Measurements from ENCODE around the gene MDFI. TPM values are rescaled to one million over a fixed set of nuclear protein-coding genes. Genes with fewer than 3 reads are reported as not detected.

The MDFI gene
- polyA plus RNA-seq, 1 of the 3 experiments (the other 2 are of a cell fraction), result 7.0 TPM

DNA sequence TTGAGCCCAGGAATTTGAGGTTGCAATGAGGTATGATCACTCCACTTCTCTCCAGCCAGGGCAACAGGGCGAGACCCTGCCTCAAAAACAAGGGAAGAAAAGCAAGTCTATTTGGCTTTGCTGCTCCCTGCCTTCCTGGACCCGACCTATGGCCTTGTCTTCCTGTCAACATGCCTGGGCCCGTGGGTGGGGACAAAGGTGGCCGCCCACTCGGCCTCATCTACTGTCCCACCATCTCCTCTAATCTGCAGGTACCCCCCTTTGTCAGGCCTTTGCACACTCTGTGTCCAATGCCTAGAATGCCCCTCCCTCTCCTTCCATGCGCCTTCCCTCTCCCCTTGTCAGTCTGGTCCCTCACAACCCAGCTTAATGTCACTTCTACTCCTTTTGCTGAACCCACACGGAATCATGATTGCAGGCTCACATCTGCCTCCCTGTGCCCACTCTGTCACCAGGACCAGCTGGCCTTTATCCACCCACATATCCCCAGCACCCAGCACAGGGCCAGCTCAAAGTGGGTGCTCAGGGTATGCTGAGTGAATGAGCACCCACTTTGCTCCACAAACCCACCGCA, 40.3 kb downstream of the MDFI start:
- no peaks in the 10 kb centered on the region for H3K9me3 ChIP-seq
- H3K4me3 ChIP-seq (ENCODE audit: low read depth in 2 of 2, low read length in 1 of 2), result no peak overlapping the region
- H3K79me2 ChIP-seq (ENCODE audit: insufficient read depth), result no peaks in the 10 kb centered on the region
- TF ChIP-seq FOXJ3 (CRISPR knock-in tag; IDR thresholded peaks at IDR 0.05), result no peak
- 0 out of 2 replicates have a peak, but pooled peaks have one; percentile 8 for TF ChIP-seq RAD21 (IDR thresholded peaks at IDR 0.05; ENCODE audit: low read length)
- H3K4me1 ChIP-seq (ENCODE audit: control insufficient read depth in 1 of 2, insufficient read depth in 2 of 2, low read depth in 1 of 2, low read length in 1 of 2), result peaks cover 13 to 20% of the 10 kb centered on the region in 2 experiments; a peak in 3 of 4 replicates
- H3F3A ChIP-seq (replicated peaks; ENCODE audit: insufficient read depth), result peaks cover 3% of the 10 kb centered on the region
- POLR2A ChIA-PET, result no interaction called here
- H3K4me2 ChIP-seq, result no peak overlapping the region
- CTCF ChIA-PET, result interaction anchor here (0.9 to 19.4 kb wide), 4 partner anchors 78 to 309 kb away, joined by 3 to 504 read pairs (median 144); no protein-coding TSS in a partner anchor
- no peaks in the 10 kb centered on the region for H3K36me3 ChIP-seq (replicated peaks in 1 of 2; ENCODE audit: control insufficient read depth in 1 of 2, insufficient read depth in 2 of 2, low read length in 1 of 2)
- DNase-seq, result no peak
- H2AFZ ChIP-seq (ENCODE audit: low read depth), result no peak overlapping the region
- H3K27me3 ChIP-seq (ENCODE audit: insufficient read depth), result no peaks in the 10 kb centered on the region
- no peaks in the 10 kb centered on the region for H3K9me2 ChIP-seq
- WGBS (ENCODE audit: low lambda C conversion rate), result 68% methylated on average over 8 of the region's 8 CpGs
- no peak overlapping the region for H3K9ac ChIP-seq
- H3K27ac ChIP-seq (ENCODE audit: low read depth in 2 of 2, low read length in 1 of 2), result no peak overlapping the region
- no peaks in the 10 kb centered on the region for H4K20me1 ChIP-seq (ENCODE audit: insufficient read depth)

DNA sequence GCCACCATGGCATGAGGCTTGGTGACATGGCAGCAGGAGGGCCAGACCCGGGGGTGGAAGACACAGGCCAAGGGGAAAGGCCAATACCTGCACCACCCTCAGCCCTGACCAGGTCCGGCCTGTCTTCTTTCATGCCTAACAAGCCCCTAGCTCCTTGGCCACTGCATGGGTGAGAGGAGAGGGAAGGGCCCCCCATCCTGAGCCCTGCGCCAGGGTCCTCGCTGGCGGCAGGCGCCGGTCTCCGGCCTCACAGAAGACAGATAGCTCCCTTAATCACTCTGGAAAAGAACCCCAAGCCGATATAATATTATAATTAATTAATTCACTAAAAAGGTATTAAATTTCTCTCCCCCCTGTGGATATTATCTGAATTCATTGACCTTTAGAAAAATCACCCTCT, 41.4 kb downstream of the MDFI start:
- Histone ChIP-seq H3K9me3 (no peaks in the 10 kb centered on the region), H3K36me3 (replicated peaks in 1 of 2; ENCODE audit: control insufficient read depth in 1 of 2, insufficient read depth in 2 of 2, low read length in 1 of 2) (no peaks in the 10 kb centered on the region), H3K79me2 (ENCODE audit: insufficient read depth) (no peaks in the 10 kb centered on the region), H3K4me3 (ENCODE audit: low read depth in 2 of 2, low read length in 1 of 2) (no peak overlapping the region), H3K9ac (no peak overlapping the region), H3K9me2 (no peaks in the 10 kb centered on the region), H4K20me1 (ENCODE audit: insufficient read depth) (no peaks in the 10 kb centered on the region), H2AFZ (ENCODE audit: low read depth) (no peak overlapping the region), H3F3A (replicated peaks; ENCODE audit: insufficient read depth) (peaks cover 3% of the 10 kb centered on the region), H3K4me2 (no peak overlapping the region), H3K27me3 (ENCODE audit: insufficient read depth) (no peaks in the 10 kb centered on the region), H3K27ac (ENCODE audit: low read depth in 2 of 2, low read length in 1 of 2) (no peak overlapping the region), H3K4me1 (ENCODE audit: control insufficient read depth in 1 of 2, insufficient read depth in 2 of 2, low read depth in 1 of 2, low read length in 1 of 2) (peaks cover 14 to 21% of the 10 kb centered on the region in 2 experiments; a peak in 3 of 4 replicates)
- CTCF ChIA-PET, result interaction anchor here (0.9 to 19.4 kb wide), 8 partner anchors 31 to 310 kb away, joined by 3 to 504 read pairs (median 3); no protein-coding TSS in a partner anchor
- TF ChIP-seq POLR2AphosphoS5 (IDR thresholded peaks at IDR 0.05; ENCODE audit: low read depth, low read length) (no peak), EZH2phosphoT487 (IDR thresholded peaks at IDR 0.05; ENCODE audit: borderline replicate concordance, low read depth) (no peak), GATA2 (CRISPR knock-in tag; IDR thresholded peaks at IDR 0.05) (no peak), GABPA (IDR thresholded peaks at IDR 0.05; ENCODE audit: low read depth) (no peak)
- TF ChIP-seq, protein P1, sequence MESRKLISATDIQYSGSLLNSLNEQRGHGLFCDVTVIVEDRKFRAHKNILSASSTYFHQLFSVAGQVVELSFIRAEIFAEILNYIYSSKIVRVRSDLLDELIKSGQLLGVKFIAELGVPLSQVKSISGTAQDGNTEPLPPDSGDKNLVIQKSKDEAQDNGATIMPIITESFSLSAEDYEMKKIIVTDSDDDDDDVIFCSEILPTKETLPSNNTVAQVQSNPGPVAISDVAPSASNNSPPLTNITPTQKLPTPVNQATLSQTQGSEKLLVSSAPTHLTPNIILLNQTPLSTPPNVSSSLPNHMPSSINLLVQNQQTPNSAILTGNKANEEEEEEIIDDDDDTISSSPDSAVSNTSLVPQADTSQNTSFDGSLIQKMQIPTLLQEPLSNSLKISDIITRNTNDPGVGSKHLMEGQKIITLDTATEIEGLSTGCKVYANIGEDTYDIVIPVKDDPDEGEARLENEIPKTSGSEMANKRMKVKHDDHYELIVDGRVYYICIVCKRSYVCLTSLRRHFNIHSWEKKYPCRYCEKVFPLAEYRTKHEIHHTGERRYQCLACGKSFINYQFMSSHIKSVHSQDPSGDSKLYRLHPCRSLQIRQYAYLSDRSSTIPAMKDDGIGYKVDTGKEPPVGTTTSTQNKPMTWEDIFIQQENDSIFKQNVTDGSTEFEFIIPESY (IDR thresholded peaks at IDR 0.05; ENCODE audit: borderline replicate concordance, low read depth), result no peak
- TF ChIP-seq, protein P2, sequence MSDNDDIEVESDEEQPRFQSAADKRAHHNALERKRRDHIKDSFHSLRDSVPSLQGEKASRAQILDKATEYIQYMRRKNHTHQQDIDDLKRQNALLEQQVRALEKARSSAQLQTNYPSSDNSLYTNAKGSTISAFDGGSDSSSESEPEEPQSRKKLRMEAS (IDR thresholded peaks at IDR 0.05; ENCODE audit: low read depth), result no peak
- no peak for DNase-seq
- POLR2A ChIA-PET, result no interaction called here
- WGBS (ENCODE audit: low lambda C conversion rate), result 80% methylated on average over 9 of the region's 9 CpGs

Measured in SK-N-SH (cell line).